IgD-negative memory B cell (primary cell): ENCODE measurements around the gene DBH. TPM values are rescaled to one million over a fixed set of nuclear protein-coding genes. Genes with fewer than 3 reads are reported as not detected.

Experiments used
- H3K27ac Mint-ChIP-seq, 3 donors: one replicate each; pipeline ENCODE4 v1.8.0; 2020 to 2022; ENCODE audit warnings: mild to moderate bottlenecking in 3 of 3, mixed read lengths in 3 of 3, moderate library complexity in 1 of 3
- H3K27me3 Mint-ChIP-seq: one replicate; pipeline ENCODE4 v1.8.0; 2021; ENCODE audit warnings: mixed read lengths
- H3K36me3 Mint-ChIP-seq: one replicate; pipeline ENCODE4 v1.8.0; 2020; ENCODE audit warnings: mild to moderate bottlenecking, mixed read lengths
- H3K4me1 Mint-ChIP-seq, 3 donors: one replicate each; pipeline ENCODE4 v1.8.0; 2020 to 2022; ENCODE audit warnings: mixed read lengths in 3 of 3, mild to moderate bottlenecking in 1 of 3
- H3K4me3 Mint-ChIP-seq, 4 donors: one replicate each; pipeline ENCODE4 v1.8.0; 2020 to 2022; ENCODE audit warnings: mild to moderate bottlenecking in 4 of 4, mixed read lengths in 4 of 4, moderate library complexity in 3 of 4
- H3K9me3 Mint-ChIP-seq, 3 donors: one replicate each; pipeline ENCODE4 v1.8.0; 2020 to 2021; ENCODE audit warnings: mixed read lengths in 3 of 3, mild to moderate bottlenecking in 1 of 3
- polyA plus RNA-seq: library from polyadenylated mRNA; unstranded; fragments of 300-500 nt; fragmentation: Illumina TruSeq; gene quantifications from one replicate; pipeline ENCODE4 v1.2.3, GENCODE V29; 2021

DBH gene
- polyA plus RNA-seq, 1 donor from 2014 or later = not detected

- Mint-ChIP-seq H3K9me3 (peaks cover 2 to 9% (median 5%) of the 10 kb centered on the region in 3 donors), H3K27ac (no peak overlapping the region), H3K4me3 (no peak overlapping the region), H3K4me1 (peaks cover 0 to 7% (median 4%) of the 10 kb centered on the region in 3 donors), H3K27me3 (peaks cover 9% of the 10 kb centered on the region), H3K36me3 (no peaks in the 10 kb centered on the region)
Observed at GRCh38 chr9:133599470-133600173, 36.5 kb upstream of the DBH start.

- Mint-ChIP-seq H3K4me1 (peaks cover 2 to 9% (median 8%) of the 10 kb centered on the region in 3 donors), H3K27ac (peak overlapping the region in 1 of 3 donors; percentile 89), H3K9me3 (peaks cover 2 to 9% (median 5%) of the 10 kb centered on the region in 3 donors), H3K27me3 (peaks cover 15% of the 10 kb centered on the region), H3K4me3 (no peak overlapping the region), H3K36me3 (no peaks in the 10 kb centered on the region)
Observed at GRCh38 chr9:133600739-133601138, 35.4 kb upstream of the DBH start.

GRCh38 chr9:133601746-133602145 lies 34.4 kb upstream of the DBH start:
- Mint-ChIP-seq H3K4me1 (peaks cover 2 to 9% (median 8%) of the 10 kb centered on the region in 3 donors), H3K9me3 (peaks cover 2 to 9% (median 5%) of the 10 kb centered on the region in 3 donors), H3K27ac (no peak overlapping the region), H3K4me3 (no peak overlapping the region), H3K27me3 (peaks cover 19% of the 10 kb centered on the region), H3K36me3 (no peaks in the 10 kb centered on the region)

- H3K4me3 Mint-ChIP-seq = no peak overlapping the region
- H3K27ac Mint-ChIP-seq = peak overlapping the region in 1 of 3 donors; percentile 84
- H3K36me3 Mint-ChIP-seq = no peaks in the 10 kb centered on the region
- H3K9me3 Mint-ChIP-seq = peaks cover 0 to 4% (median 2%) of the 10 kb centered on the region in 3 donors
- H3K27me3 Mint-ChIP-seq = peaks cover 22% of the 10 kb centered on the region
- peaks cover 2 to 9% (median 8%) of the 10 kb centered on the region in 3 donors for H3K4me1 Mint-ChIP-seq
Observed at GRCh38 chr9:133602277-133602676, 33.9 kb upstream of the DBH start.

GRCh38 chr9:133603135-133603927 lies 32.8 kb upstream of the DBH start:
- no peak overlapping the region for H3K4me3 Mint-ChIP-seq
- H3K36me3 Mint-ChIP-seq = no peaks in the 10 kb centered on the region
- H3K27ac Mint-ChIP-seq = no peak overlapping the region
- H3K9me3 Mint-ChIP-seq = no peaks in the 10 kb centered on the region
- peaks cover 2 to 9% (median 8%) of the 10 kb centered on the region in 3 donors for H3K4me1 Mint-ChIP-seq
- peaks cover 31% of the 10 kb centered on the region for H3K27me3 Mint-ChIP-seq

GRCh38 chr9:133604214-133604613 lies 31.9 kb upstream of the DBH start:
- no peaks in the 10 kb centered on the region for H3K36me3 Mint-ChIP-seq
- no peak overlapping the region for H3K27ac Mint-ChIP-seq
- no peak overlapping the region for H3K4me3 Mint-ChIP-seq
- peaks cover 33% of the 10 kb centered on the region for H3K27me3 Mint-ChIP-seq
- peaks cover 2 to 9% (median 8%) of the 10 kb centered on the region in 3 donors for H3K4me1 Mint-ChIP-seq
- H3K9me3 Mint-ChIP-seq = no peaks in the 10 kb centered on the region

- Mint-ChIP-seq H3K27ac (no peak overlapping the region), H3K4me3 (no peak overlapping the region), H3K36me3 (no peaks in the 10 kb centered on the region), H3K27me3 (peaks cover 38% of the 10 kb centered on the region), H3K9me3 (no peaks in the 10 kb centered on the region), H3K4me1 (peaks cover 2 to 9% (median 8%) of the 10 kb centered on the region in 3 donors)
Observed at GRCh38 chr9:133604856-133605255, 31.3 kb upstream of the DBH start.

- no peak overlapping the region for H3K4me3 Mint-ChIP-seq
Observed at GRCh38 chr9:133605446-133605845, 30.7 kb upstream of the DBH start.

GRCh38 chr9:133605856-133606707 lies 30.1 kb upstream of the DBH start:
- no peak overlapping the region for H3K4me3 Mint-ChIP-seq
- H3K27me3 Mint-ChIP-seq = peaks cover 47% of the 10 kb centered on the region
- no peaks in the 10 kb centered on the region for H3K36me3 Mint-ChIP-seq
- no peak overlapping the region for H3K27ac Mint-ChIP-seq
- peaks cover 2 to 9% (median 8%) of the 10 kb centered on the region in 3 donors for H3K4me1 Mint-ChIP-seq
- H3K9me3 Mint-ChIP-seq = peaks cover 0 to 3% (median 0%) of the 10 kb centered on the region in 3 donors

More at GRCh38 chr9:133605446-133605845, 30.7 kb upstream of the DBH start:
- no peak overlapping the region for H3K27ac Mint-ChIP-seq
- peaks cover 2 to 9% (median 8%) of the 10 kb centered on the region in 3 donors for H3K4me1 Mint-ChIP-seq
- H3K9me3 Mint-ChIP-seq = peaks cover 0 to 2% (median 0%) of the 10 kb centered on the region in 3 donors
- peaks cover 43% of the 10 kb centered on the region for H3K27me3 Mint-ChIP-seq
- no peaks in the 10 kb centered on the region for H3K36me3 Mint-ChIP-seq

- Mint-ChIP-seq H3K27me3 (peaks cover 49% of the 10 kb centered on the region), H3K4me3 (no peak overlapping the region)
Observed at GRCh38 chr9:133606708-133607025, 29.5 kb upstream of the DBH start.

GRCh38 chr9:133607381-133607780 lies 28.8 kb upstream of the DBH start:
- peaks cover 50% of the 10 kb centered on the region for H3K27me3 Mint-ChIP-seq
- peaks cover 0 to 5% (median 0%) of the 10 kb centered on the region in 3 donors for H3K9me3 Mint-ChIP-seq
- peaks cover 2 to 9% (median 8%) of the 10 kb centered on the region in 3 donors for H3K4me1 Mint-ChIP-seq
- no peaks in the 10 kb centered on the region for H3K36me3 Mint-ChIP-seq
- H3K4me3 Mint-ChIP-seq = peak overlapping the region in 1 of 4 donors; percentile 51
- no peak overlapping the region for H3K27ac Mint-ChIP-seq

More at GRCh38 chr9:133606708-133607025, 29.5 kb upstream of the DBH start:
- peaks cover 2 to 9% (median 8%) of the 10 kb centered on the region in 3 donors for H3K4me1 Mint-ChIP-seq
- no peak overlapping the region for H3K27ac Mint-ChIP-seq
- peaks cover 0 to 5% (median 0%) of the 10 kb centered on the region in 3 donors for H3K9me3 Mint-ChIP-seq
- no peaks in the 10 kb centered on the region for H3K36me3 Mint-ChIP-seq

- Mint-ChIP-seq H3K4me3 (no peak overlapping the region), H3K4me1 (peaks cover 2 to 9% (median 8%) of the 10 kb centered on the region in 3 donors), H3K36me3 (no peaks in the 10 kb centered on the region), H3K9me3 (peaks cover 0 to 5% (median 0%) of the 10 kb centered on the region in 3 donors), H3K27me3 (peaks cover 53% of the 10 kb centered on the region), H3K27ac (no peak overlapping the region)
Observed at GRCh38 chr9:133607976-133608375, 28.2 kb upstream of the DBH start.

- H3K4me1 Mint-ChIP-seq = peaks cover 2 to 9% (median 8%) of the 10 kb centered on the region in 3 donors
- peaks cover 56% of the 10 kb centered on the region for H3K27me3 Mint-ChIP-seq
- no peaks in the 10 kb centered on the region for H3K36me3 Mint-ChIP-seq
- no peak overlapping the region for H3K27ac Mint-ChIP-seq
- no peak overlapping the region for H3K4me3 Mint-ChIP-seq
- H3K9me3 Mint-ChIP-seq = peaks cover 0 to 5% (median 0%) of the 10 kb centered on the region in 3 donors
Observed at GRCh38 chr9:133608382-133608781, 27.8 kb upstream of the DBH start.

GRCh38 chr9:133608889-133609288 lies 27.3 kb upstream of the DBH start:
- Mint-ChIP-seq H3K9me3 (peaks cover 0 to 5% (median 0%) of the 10 kb centered on the region in 3 donors), H3K36me3 (no peaks in the 10 kb centered on the region), H3K27me3 (peaks cover 55% of the 10 kb centered on the region), H3K4me1 (peaks cover 2 to 9% (median 8%) of the 10 kb centered on the region in 3 donors), H3K4me3 (no peak overlapping the region), H3K27ac (no peak overlapping the region)
